GM19324 (cell line): Measurements from ENCODE around the gene TRPM7.
"Not testable (repeated sequence)": the region's sequence is repeated elsewhere in the genome, so short reads cannot be mapped to it uniquely, and the experiment has no call there.

Source experiments
- ATAC-seq: cut with Tn5 transposase; IDR thresholded peaks from one replicate; pipeline ENCODE4 v1.9.1; 2021; ENCODE audit warnings: mild to moderate bottlenecking, moderate library complexity; ENCODE audit not compliant: unreplicated experiment, low FRiP score

Gene TRPM7

GRCh38 chr15:50590288-50590687 is 96.3 kb downstream of the TRPM7 start:
- ATAC-seq: no peak

- no peak for ATAC-seq
These were observed 109.1 kb downstream of the TRPM7 start for GRCh38 chr15:50577492-50577891.

- no peak for ATAC-seq
These were observed 110.4 kb downstream of the TRPM7 start for GRCh38 chr15:50576166-50576565.

GRCh38 chr15:50573842-50574241 is 112.8 kb downstream of the TRPM7 start:
- not testable (repeated sequence) for ATAC-seq

- ATAC-seq: no peak
These were observed 122.8 kb downstream of the TRPM7 start for GRCh38 chr15:50563756-50564155.

- no peak for ATAC-seq
These were observed 123.6 kb downstream of the TRPM7 start for GRCh38 chr15:50562735-50563640.

GRCh38 chr15:50558012-50558411 is 128.6 kb downstream of the TRPM7 start:
- no peak for ATAC-seq

GRCh38 chr15:50556642-50557371 is 129.8 kb downstream of the TRPM7 start:
- no peak for ATAC-seq

- no peak for ATAC-seq
These were observed 134.4 kb downstream of the TRPM7 start for GRCh38 chr15:50552238-50552637.

GRCh38 chr15:50549326-50549725 is 137.3 kb downstream of the TRPM7 start:
- no peak for ATAC-seq

- no peak for ATAC-seq
These were observed 140.0 kb downstream of the TRPM7 start, which contains the start of gene USP50 for GRCh38 chr15:50546566-50546965. TSS of gene USP50 (minus strand) at chr15:50546666. CDS start at chr15:50546525, 141 bp downstream.

- no peak for ATAC-seq
These were observed 142.2 kb downstream of the TRPM7 start for GRCh38 chr15:50544368-50544767.

GRCh38 chr15:50543556-50543955 is 143.0 kb downstream of the TRPM7 start:
- ATAC-seq: no peak

GRCh38 chr15:50542887-50543210 is 143.7 kb downstream of the TRPM7 start:
- ATAC-seq: no peak

GRCh38 chr15:50531766-50532165 is 154.8 kb downstream of the TRPM7 start:
- ATAC-seq: no peak

GRCh38 chr15:50531163-50531562 is 155.4 kb downstream of the TRPM7 start:
- no peak for ATAC-seq

- ATAC-seq: no peak
These were observed 162.7 kb downstream of the TRPM7 start for GRCh38 chr15:50523851-50524251.

GRCh38 chr15:50519740-50520425 is 166.7 kb downstream of the TRPM7 start:
- no peak for ATAC-seq

GRCh38 chr15:50513001-50513400 is 173.6 kb downstream of the TRPM7 start:
- ATAC-seq: no peak
